Femur (tissue), 1 donor: ENCODE measurements around the gene SLC35D3.
"Not testable (repeated sequence)": the region's sequence is repeated elsewhere in the genome, so short reads cannot be mapped to it uniquely, and the experiment has no call there.

ENCODE experiments used
- DNase-seq: peaks from one replicate; pipeline ENCODE4 v3.0.0-alpha.2; 2017

The SLC35D3 gene

DNA sequence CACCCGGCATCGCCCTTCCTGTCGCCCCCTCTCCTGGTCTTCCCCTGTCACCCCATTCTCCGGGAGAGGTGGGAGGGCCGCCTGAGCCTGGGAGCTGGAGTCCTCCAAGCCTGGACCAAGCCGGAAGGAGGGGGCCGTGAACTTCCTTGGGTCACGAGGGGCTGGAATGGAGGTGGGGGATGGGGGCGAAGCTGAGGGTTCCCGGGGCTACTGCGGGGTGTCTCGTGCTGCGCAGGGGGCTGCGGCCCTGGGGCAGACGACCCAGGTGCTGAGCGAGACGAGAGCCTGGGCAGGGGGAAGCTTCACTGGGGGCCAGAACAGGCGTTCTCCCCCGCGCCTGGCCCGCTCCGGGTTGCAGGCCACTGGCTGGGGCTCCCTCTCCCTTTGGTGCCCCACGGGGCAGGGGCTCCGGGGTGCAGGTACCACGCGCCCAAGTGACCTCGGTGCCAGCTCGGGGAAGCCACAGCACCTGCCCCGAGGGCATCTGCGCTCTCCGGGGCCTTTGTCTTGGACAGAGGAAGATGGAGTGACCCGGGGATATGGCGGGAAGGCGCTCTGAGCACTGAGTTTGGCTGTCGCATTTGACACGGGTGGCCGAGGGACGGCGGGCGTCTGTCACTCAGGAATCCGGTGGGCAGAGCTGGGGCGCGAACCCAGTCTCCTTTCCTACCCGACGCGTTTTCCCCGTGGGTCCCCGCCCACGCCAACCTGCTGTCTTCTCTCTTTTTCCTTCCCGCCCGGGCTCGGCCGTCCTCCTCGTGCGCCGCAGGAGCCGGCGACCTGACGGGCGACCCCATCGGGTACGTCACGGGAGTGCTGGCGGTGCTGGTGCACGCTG is 1.2 kb downstream of the SLC35D3 start:
- no peak for DNase-seq

DNA sequence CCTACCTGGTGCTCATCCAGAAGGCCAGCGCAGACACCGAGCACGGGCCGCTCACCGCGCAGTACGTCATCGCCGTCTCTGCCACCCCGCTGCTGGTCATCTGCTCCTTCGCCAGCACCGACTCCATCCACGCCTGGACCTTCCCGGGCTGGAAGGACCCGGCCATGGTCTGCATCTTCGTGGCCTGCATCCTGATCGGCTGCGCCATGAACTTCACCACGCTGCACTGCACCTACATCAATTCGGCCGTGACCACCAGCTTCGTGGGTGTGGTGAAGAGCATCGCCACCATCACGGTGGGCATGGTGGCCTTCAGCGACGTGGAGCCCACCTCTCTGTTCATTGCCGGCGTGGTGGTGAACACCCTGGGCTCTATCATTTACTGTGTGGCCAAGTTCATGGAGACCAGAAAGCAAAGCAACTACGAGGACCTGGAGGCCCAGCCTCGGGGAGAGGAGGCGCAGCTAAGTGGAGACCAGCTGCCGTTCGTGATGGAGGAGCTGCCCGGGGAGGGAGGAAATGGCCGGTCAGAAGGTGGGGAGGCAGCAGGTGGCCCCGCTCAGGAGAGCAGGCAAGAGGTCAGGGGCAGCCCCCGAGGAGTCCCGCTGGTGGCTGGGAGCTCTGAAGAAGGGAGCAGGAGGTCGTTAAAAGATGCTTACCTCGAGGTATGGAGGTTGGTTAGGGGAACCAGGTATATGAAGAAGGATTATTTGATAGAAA is 2.0 kb downstream of the SLC35D3 start:
- DNase-seq: no peak

DNA sequence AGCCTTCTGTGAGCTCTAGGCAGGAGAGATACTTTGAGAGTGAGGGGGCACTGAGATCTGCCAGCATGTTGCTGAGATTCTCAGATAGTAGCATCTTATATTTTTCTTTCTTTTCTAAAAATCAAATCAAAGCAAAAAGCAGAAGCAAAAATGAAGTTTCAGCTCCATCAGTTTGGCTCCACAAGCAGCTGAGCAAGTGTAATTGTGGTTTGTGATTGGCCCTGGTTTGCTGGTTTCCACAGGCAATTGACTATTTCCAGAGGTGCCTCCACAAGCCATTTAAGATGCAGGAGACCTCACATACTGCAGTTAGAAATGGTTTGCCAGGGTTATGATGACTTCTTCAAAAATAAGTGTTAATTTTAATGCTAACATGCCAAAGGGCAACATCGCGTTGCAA is 4.3 kb downstream of the SLC35D3 start:
- no peak for DNase-seq

DNA sequence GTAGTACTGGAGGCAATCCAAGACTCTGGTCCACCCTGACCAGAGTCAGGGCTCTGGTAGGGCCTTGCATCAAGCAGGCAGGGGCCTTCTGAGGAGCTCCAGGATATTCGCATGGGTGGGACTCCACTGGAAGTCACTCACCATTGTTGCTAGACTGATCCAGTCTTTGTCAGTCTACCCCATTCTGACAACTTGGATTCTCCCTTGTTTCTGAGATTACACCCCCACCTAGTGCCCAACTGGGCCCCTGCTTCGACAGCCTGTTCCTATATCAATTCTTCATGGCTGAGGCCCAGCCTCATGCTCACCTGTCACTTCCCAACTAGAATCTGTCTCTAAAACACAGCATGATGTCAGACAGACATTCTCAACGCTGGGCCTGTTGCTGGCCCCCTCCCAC is 5.2 kb downstream of the SLC35D3 start:
- DNase-seq: no peak

DNA sequence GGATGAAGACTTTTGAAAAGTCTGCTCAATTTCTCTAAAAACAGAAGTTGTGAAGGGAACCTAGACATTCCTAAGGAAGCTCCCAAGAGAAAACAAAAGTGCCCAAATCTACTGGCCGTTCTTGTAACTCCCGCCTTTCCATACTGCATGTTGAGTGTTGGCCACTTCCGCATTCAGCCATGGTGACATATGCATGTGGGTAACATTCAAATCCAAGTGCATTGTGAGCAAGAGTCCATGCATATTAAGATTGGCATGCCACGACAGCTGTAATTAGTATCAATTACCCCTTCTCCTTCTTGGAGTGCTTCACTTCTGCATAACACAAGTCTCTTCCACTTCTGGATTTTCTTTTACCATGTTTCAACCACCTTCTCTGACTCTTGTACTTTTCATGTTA is 8.4 kb downstream of the SLC35D3 start:
- DNase-seq: no peak

DNA sequence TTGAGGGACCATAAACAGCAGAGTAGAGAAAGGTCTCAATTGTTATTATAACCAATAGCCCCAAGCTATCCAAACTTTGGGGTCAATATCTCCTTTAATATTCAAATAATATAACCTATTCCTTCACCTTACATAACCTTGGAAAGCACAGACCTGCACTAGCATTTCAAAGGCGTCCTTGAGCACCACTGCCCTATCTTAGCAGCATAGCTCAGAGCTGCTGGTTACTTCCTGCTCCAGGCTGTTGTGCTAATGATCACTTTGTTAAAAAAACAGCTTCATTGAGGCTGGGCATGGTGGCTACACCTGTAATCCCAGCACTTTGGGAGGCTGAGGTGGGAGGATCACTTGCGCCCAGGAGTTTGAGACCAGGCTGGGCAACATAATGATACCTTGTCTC is 10.5 kb downstream of the SLC35D3 start:
- no peak for DNase-seq

DNA sequence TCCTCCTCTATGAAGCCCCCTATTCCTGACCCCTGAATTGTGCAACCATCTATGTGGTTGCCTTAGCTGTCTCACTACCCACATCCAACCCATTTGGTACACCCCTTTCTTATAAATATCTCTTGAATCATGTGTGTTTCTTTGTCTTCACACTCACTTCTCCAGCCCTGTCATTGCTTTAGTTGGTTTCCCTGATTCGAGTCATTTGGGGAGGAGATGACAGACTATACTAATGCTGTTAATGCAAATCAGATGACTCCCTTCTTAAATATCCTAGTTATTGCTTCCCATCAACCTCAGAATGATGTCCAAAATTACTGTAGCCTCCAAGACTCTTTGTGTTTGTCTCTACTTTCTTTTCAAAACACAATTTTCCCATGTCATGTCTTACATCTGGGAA is 23.0 kb downstream of the SLC35D3 start:
- DNase-seq: no peak

DNA sequence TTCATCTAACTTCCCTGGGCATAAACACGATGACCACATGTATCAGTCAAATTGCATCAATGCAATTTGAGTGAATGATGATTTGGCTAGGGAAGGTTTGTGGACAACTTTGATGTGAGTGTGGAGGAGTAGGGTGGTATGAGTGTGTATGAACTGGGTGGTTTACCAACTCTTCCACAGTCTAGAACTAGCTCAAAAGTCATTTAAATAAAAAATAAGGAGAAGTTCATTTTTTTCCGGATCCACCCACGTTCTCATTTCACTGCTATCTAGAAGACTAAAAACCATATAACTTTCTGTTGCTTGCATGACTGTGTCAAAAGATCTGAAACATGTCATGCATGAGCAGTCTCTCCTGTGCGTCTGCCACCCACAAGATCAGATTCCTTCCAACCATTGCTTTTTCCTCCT is 23.6 kb downstream of the SLC35D3 start:
- DNase-seq: no peak

DNA sequence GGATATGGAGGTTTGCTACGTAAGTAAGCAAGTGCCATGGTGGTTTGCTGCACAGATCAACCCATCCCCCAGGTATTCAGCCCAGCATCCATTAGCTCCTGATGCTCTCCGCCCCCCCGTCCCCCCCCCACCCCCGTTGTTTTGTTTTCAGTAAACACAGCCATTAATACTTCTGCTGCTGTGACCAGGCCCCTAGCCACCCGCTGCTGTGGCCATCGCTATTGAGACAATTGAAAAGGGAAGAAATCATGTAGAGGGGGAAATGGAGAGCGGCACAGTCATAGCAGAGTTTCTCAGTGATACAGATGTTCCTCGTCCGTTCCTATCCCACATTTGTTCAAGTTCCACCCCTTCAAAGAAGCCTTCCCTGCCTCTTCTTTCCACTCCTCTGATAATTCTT is 24.9 kb downstream of the SLC35D3 start:
- DNase-seq: no peak

DNA sequence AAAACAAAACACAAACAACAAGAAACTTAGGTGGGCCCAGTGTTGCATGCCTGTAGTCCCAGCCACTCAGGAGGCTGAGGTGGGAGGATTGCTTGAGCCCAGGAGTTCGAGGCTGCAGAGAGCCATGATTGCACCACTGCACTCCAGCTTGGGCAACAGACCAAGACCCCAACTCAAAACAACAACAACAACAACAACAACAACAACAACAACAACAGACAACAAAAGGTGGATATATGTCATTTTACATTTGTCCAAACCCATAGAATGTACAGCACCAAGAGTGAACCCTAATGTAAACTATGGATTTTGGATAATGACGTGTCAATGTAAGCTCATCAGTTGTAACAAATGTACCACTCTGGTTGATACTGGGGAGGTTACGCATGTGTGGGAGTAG is 27.9 kb downstream of the SLC35D3 start:
- not testable (repeated sequence) for DNase-seq

DNA sequence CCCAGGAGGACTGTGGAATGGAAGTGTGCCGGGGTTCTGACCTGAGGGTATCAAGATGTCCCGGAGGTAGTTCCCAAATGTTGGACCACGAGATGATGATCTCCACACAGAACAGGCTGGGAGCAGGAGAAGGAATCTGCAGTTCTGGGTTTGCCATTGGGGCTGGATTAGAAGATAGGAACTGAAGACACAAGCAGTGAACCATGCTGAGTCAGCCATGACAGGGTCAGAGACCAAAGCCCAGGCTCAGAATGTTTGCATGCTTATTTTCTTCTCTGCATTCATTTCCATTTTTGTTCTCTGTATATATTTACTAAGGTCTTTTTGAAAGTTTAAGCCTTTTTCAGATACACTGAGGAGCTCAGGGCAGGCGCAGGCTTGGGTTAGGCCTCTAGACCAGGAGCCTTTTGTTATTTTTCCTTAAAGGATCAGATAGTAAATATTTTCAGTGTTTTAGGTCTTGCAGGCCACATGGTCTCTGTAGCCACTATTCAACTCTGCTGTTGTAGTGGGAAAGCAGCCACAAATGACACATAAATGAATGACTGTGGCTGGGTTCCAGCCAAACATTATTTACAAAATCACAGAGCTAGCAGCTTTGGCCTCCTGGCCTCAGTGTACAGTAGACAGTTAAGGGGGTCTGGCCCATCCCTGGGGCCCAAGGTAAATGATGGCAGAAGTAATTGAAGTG is 28.5 kb downstream of the SLC35D3 start:
- DNase-seq: no peak

DNA sequence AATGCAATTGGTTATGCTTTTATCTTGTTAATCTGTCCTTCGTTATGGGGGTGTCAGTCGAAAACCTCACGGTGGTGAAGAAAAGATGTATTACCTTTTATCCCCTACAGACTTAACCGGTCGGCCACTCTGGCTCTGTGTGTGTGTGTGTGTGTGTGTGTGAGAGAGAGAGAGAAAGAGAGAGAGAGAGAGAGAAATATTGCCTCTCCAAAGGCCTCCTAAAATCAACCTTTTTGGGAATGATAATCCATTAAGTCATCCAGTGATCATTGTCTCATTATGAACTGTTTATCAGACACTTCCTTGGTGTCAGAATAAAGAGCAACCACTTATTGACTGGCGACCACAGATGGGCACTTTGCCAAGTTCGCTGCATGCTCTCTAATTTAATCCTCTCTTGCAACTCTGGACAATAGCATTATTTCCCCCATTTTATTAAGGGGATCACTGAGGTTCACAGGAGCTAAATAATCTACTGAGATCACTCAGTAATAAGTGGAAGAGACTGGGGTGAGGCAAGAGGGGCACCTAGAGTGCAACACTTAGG is 30.7 kb downstream of the SLC35D3 start:
- no peak for DNase-seq

DNA sequence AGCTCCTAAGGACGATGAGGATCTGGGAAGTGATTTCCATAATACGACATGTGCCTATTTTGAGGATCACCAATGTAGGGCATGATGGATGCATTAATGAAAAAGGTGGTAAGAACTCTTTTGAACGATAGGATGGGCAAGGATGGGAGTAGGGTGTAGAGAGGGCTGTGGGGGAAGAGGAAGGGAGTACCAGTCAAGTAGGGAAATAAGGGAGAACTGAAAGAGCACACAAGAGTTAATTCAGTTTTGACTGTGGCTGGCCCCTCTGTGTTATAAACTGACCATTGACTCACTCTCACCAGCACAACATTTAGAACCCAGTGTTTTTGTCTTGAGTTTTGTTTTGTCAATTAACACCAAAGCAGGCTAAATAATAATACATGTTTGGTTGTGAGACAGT is 33.0 kb downstream of the SLC35D3 start:
- DNase-seq: no peak

DNA sequence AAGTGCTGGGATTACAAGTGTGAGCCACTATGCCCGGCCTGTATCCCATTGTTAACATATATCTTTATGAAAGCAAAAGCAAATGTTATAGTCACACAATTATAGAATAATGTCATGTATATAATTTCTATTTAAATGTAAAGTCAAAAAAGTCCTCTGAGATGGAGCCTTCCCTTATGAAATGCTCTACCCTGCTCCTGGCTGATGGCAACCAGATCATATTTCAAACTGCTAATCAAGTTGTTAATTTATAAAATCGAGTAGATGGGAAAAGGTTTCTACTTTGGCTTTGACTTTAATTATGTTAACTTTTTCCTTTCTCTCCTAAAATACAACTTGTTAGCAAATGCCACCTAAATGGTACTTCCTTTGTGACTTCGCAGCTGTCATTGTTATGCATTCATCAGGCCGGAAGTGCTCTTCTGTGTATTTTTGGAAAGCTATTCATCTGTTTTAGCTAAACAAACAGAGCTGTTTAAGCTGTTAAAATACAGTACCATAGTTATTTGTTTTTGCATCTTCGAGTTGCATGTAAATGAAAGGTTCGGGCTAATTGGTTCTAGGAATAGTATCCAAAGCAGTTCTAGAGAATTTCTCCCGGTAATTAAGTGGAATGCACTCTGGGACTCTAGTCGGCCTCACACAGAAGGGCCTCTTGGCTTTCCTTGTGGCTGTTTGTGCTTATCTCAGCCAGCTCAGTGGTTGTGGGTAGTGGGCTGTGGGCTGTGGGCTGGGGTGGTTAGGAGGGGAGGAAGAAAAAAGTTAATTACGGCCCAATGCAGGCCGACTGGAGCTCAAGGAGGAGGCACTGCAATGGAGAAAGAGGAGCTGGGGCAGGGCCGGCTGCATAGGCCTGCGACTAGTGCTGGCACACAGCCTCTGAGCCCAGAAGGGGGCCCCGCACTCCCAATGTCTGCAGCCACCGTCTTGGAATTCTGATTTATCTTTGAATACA is 34.8 kb downstream of the SLC35D3 start:
- peak; percentile 50 for DNase-seq

DNA sequence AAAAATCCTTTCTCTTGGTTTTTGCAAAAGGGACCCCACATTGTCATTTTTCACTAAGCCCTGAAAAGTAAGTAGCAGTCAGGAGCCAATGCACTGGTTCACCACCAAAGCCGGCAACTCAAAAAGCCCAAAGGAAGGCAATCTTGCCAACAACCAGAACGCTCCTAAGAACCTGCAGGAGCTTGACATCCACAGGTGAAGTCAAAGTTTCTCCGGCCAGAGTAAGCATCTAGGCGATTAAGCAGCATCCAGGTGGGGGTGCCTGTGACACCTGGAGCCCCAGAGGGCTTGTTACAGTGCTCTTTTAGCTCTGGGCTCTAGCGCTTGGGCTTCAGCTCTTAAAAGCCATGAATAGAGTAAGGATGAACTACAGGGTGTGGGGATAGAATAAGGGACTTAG is 36.1 kb downstream of the SLC35D3 start:
- no peak for DNase-seq

DNA sequence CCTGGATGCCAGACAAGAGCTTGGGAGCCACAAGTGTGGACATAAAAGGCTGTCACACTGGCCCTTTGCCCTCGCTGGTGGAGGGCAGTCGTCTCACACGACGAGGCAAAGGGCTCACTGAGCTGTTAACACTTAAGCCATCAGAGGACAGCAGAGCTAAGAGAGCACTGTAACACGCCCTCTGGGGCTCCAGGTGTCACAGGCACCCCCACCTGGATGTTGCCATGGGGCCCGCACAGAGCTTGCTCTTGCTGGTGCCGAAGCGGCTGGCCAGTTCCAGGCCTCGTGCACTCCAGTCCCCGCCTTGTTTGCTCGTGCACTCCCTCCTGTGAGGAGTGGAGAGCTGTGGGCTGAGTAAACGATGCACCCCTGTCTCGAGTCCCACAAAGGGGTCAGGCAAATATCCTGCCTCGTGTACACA is 37.4 kb downstream of the SLC35D3 start:
- DNase-seq: no peak

DNA sequence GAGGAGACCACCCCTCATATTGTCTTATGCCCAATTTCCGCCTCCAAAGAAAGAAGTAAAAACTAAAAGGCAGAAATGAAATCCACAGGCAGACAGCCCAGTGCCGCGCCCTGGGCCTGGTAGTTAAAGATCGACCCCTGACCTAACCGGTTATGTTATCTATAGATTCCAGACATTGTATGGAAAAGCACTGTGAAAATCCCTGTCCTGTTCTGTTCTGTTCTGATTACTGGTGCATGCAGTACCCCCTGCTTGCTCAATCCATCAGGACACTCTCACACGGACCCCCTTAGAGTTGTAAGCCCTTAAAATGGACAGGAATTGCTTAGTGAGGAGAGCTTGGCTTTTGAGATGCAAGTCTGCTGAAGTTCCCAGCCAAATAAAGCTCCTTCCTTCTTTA is 37.8 kb downstream of the SLC35D3 start:
- not testable (repeated sequence) for DNase-seq

DNA sequence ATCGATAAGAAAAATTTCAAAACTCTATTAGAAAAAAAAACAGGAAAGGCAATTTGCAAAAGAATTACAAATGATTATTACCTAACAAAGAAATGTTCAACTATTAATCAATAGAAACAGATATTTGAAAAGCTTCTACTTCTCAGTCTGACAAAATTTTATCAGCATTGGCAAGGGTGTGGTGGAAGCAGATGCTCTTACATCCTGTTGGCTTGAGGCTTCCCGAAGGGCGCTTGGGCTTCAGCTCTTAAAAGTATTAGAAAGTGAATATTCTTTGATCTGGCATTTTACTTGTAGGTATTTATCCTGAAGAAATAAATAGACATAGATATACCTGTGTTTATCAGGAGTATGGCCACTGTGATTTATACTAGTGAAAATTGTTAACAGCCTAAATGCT is 38.7 kb downstream of the SLC35D3 start:
- DNase-seq: no peak

DNA sequence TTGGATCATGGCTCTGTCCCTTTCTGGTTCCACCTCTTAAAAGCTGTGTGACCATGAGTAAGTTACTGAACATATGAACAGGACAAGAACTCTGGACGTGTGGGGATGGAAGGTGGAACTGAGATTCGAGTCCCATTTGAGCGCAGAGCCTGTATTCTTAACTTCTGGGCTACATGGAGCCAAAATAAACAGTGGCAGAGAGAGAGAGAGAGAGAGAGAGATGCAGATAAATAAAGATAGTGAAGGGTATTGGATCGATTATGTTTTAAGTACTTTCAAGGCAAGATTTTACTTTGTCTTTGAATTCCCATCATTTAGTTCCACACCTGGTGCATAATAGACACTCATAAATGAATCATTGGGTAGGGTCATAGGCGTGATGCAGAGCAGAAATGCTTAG is 39.7 kb downstream of the SLC35D3 start:
- no peak for DNase-seq

DNA sequence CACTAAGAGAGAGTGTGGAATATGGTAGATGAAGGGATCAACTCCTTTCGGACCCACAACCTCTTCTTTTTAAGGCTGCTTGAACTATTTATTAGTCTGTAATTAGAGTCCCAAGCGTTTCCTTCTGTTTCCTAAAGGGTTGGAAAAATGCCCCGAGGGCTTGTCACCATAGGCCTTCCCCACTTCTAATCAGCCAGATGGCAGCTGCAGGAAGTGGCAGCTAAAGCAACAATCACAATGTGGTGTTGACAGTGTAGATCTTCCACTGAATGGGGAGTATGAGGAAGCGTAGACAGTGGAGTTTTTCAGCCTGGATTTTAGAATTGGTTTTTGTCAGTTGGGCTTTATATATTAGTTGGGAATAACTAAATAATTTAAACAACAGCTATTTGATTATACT is 40.6 kb downstream of the SLC35D3 start:
- DNase-seq: no peak

DNA sequence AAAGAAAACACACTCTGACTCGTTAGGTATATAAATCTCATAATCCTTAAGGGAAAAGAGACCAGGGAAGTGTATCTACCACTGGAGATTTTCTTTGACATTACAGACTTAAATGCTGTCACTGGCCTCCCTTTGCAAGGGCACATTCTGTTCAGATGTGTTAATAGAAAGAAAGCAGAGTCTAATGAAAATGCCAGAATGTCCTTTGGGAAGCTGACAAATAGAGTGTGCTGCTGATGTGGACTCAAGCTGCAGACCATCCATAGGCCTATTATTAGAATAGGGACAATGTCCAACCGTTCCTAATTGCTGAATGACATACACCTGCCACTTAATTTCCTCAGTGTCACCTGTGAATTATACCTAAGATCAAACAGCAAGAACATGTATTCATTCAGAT is 41.2 kb downstream of the SLC35D3 start:
- no peak for DNase-seq

DNA sequence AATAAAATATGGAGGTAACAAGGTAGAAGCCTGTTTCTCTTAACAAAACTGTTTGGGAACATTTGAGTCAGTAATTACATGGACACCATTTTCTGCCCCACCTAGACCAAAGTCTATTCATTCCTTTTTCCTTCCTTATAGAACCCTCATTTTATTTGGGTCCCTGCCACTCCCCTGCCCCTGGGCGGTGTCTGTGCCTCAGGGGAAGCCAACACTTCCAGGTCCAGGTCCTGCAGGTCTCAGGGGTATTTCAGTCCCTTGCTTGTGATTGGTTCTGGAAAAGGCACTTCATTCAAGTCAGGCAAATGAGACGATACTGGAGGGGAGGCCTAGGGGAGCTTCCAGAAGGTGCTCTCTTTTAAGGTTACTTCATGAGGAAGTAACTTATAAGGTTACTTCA is 42.3 kb downstream of the SLC35D3 start:
- no peak for DNase-seq
